H1 (cell line): ENCODE measurements around the gene HMX1. TPM values are rescaled to one million over a fixed set of nuclear protein-coding genes. Genes with fewer than 3 reads are reported as not detected.

Source experiments
- CTCF ChIA-PET: fragments of 300-600 bp; sonication (Branson Sonifier 250); formaldehyde crosslinking; loops from one replicate; lab custom pipeline; 2021; ENCODE audit not compliant: partially characterized antibody; lab: Charles Lee
- POLR2A ChIA-PET: fragments of 300-600 bp; sonication (Branson Sonifier 250); formaldehyde crosslinking; loops from one replicate; lab custom pipeline; 2021; ENCODE audit warnings: inconsistent platforms; ENCODE audit not compliant: partially characterized antibody; lab: Charles Lee
- DNase-seq, 2 experiments: peaks; one replicate each; pipeline versions ENCODE4 v3.0.0 to v3.0.0-alpha.2; 2010 to 2022; ENCODE audit warnings: low spot score in 2 of 2, low read depth in 1 of 2, mixed read lengths in 1 of 2
- FAIRE-seq: peaks from 2 replicates; lab custom pipeline; 2011; peaks lifted over from hg19 to GRCh38; lab: Jason Lieb, UNC
- H2AFZ ChIP-seq: 2 replicates; pipeline ENCODE4 v1.8.1; 2012; ENCODE audit warnings: low read length, inconsistent platforms
- H2AK5ac ChIP-seq: 2 replicates; pipeline ENCODE4 v1.6.1; 2013; ENCODE audit warnings: low read depth, low read length
- H2BK120ac ChIP-seq: replicated peaks from 2 replicates; pipeline ENCODE3; 2013; ENCODE audit warnings: low read depth, low read length, inconsistent platforms
- H2BK12ac ChIP-seq: 2 replicates; pipeline ENCODE4 v1.6.1; 2013; ENCODE audit warnings: low read depth, low read length
- H2BK15ac ChIP-seq: 2 replicates; pipeline ENCODE4 v1.6.1; 2013; ENCODE audit warnings: low read length
- H2BK20ac ChIP-seq: 2 replicates; pipeline ENCODE4 v1.6.1; 2013; ENCODE audit warnings: low read length
- H2BK5ac ChIP-seq: 2 replicates; pipeline ENCODE4 v1.6.1; 2013; ENCODE audit warnings: low read depth, low read length
- H3K14ac ChIP-seq: 2 replicates; pipeline ENCODE4 v1.6.1; 2013; ENCODE audit warnings: inconsistent platforms; ENCODE audit not compliant: insufficient read length
- H3K18ac ChIP-seq: 2 replicates; pipeline ENCODE4 v1.6.1; 2013; ENCODE audit warnings: low read length; ENCODE audit errors: extremely low read depth
- H3K23ac ChIP-seq: 2 replicates; pipeline ENCODE4 v1.6.1; 2013; ENCODE audit warnings: inconsistent platforms; ENCODE audit not compliant: insufficient read length
- H3K23me2 ChIP-seq: 2 replicates; pipeline ENCODE4 v1.6.1; 2013; ENCODE audit warnings: low read depth, low read length
- H3K27ac ChIP-seq: 2 replicates; pipeline ENCODE4 v1.6.1; 2011; ENCODE audit warnings: low read depth, low read length, inconsistent platforms
- H3K27me3 ChIP-seq, 4 experiments: replicated peaks in 1 of 4; 1 replicate in 1 of 4; 2 replicates in 3 of 4; pipeline versions ENCODE4 v1.6.1 to v1.8.1; 2011 to 2013; ENCODE audit warnings: low read length in 3 of 4, mild to moderate bottlenecking in 3 of 4, inconsistent platforms in 2 of 4, mixed read lengths in 2 of 4, moderate library complexity in 1 of 4; ENCODE audit not compliant: control insufficient read depth in 3 of 4, insufficient read depth in 3 of 4; ENCODE audit errors: extremely low read depth in 1 of 4
- H3K36me3 ChIP-seq, 4 experiments: 2 replicates each; pipeline versions ENCODE4 v1.6.1 to v1.8.1; 2011 to 2013; ENCODE audit warnings: mild to moderate bottlenecking in 4 of 4, low read length in 3 of 4, moderate library complexity in 2 of 4, control low read depth in 1 of 4, inconsistent platforms in 1 of 4; ENCODE audit not compliant: insufficient read depth in 4 of 4, control insufficient read depth in 2 of 4
- H3K4ac ChIP-seq: replicated peaks from 2 replicates; pipeline ENCODE3; 2013; ENCODE audit warnings: low read length, low read depth, mixed read lengths, inconsistent platforms; ENCODE audit not compliant: insufficient read length
- H3K4me1 ChIP-seq, 4 experiments: replicated peaks in 1 of 4; 1 replicate in 1 of 4; 2 replicates in 3 of 4; pipeline versions ENCODE4 v1.6.1 to v1.8.1; 2011 to 2013; ENCODE audit warnings: low read length in 3 of 4, inconsistent platforms in 2 of 4, mixed read lengths in 1 of 4; ENCODE audit not compliant: insufficient read depth in 4 of 4, control insufficient read depth in 3 of 4
- H3K4me2 ChIP-seq, 2 experiments: 2 replicates each; pipeline versions ENCODE4 v1.6.1 to v1.8.1; 2011 to 2013; ENCODE audit warnings: low read depth in 2 of 2, low read length in 2 of 2, control low read depth in 1 of 2, inconsistent platforms in 1 of 2, mild to moderate bottlenecking in 1 of 2; ENCODE audit not compliant: insufficient read depth in 1 of 2
- H3K4me3 ChIP-seq, 4 experiments: fragments of 200-600, 300-600 bp in 1 of 4; sonication (generic), shearing (Covaris generic), sonication (Bioruptor Twin) in 1 of 4; 2 replicates each; pipeline versions ENCODE4 v1.5.1 to v1.8.1; 2011 to 2016; ENCODE audit warnings: low read length in 4 of 4, low read depth in 3 of 4, control low read depth in 2 of 4, inconsistent platforms in 2 of 4, mild to moderate bottlenecking in 2 of 4, mixed read lengths in 1 of 4, moderate library complexity in 1 of 4; ENCODE audit not compliant: insufficient read depth in 2 of 4; ENCODE audit errors: extremely low read depth in 1 of 4
- H3K56ac ChIP-seq: replicated peaks from 2 replicates; pipeline ENCODE3; 2013; ENCODE audit warnings: low read depth, mild to moderate bottlenecking, mixed read lengths, low read length, inconsistent platforms; ENCODE audit not compliant: insufficient read length
- H3K79me1 ChIP-seq: 2 replicates; pipeline ENCODE4 v1.6.1; 2013; ENCODE audit warnings: low read depth, low read length, control low read depth
- H3K79me2 ChIP-seq, 2 experiments: 2 replicates each; pipeline versions ENCODE4 v1.6.1 to v1.8.1; 2012 to 2013; ENCODE audit warnings: low read length in 2 of 2, mild to moderate bottlenecking in 2 of 2, inconsistent platforms in 1 of 2; ENCODE audit not compliant: insufficient read depth in 2 of 2, control insufficient read depth in 1 of 2
- H3K9ac ChIP-seq, 4 experiments: replicated peaks in 1 of 4; 1 replicate in 1 of 4; 2 replicates in 3 of 4; pipeline versions ENCODE4 v1.6.1 to v1.8.1; 2011 to 2013; ENCODE audit warnings: low read depth in 3 of 4, low read length in 3 of 4, control low read depth in 2 of 4, mild to moderate bottlenecking in 2 of 4, moderate library complexity in 2 of 4, inconsistent platforms in 1 of 4; ENCODE audit errors: extremely low read depth in 1 of 4
- H3K9me3 ChIP-seq, 2 experiments: 2 replicates each; pipeline versions ENCODE4 v1.6.1 to v1.8.1; 2012 to 2013; ENCODE audit warnings: mild to moderate bottlenecking in 2 of 2, moderate library complexity in 2 of 2, control low read depth in 1 of 2, inconsistent platforms in 1 of 2, low read depth in 1 of 2, low read length in 1 of 2, mixed read lengths in 1 of 2; ENCODE audit not compliant: insufficient read depth in 2 of 2
- H4K20me1 ChIP-seq, 2 experiments: replicated peaks in 1 of 2; 2 replicates each; pipeline versions ENCODE3 to v1.8.1; 2011 to 2013; ENCODE audit warnings: inconsistent platforms in 2 of 2, low read length in 2 of 2, mild to moderate bottlenecking in 1 of 2; ENCODE audit not compliant: insufficient read depth in 2 of 2, control insufficient read depth in 1 of 2
- H4K5ac ChIP-seq: 2 replicates; pipeline ENCODE4 v1.6.1; 2013; ENCODE audit warnings: low read length, low read depth, mixed read lengths, inconsistent platforms; ENCODE audit not compliant: insufficient read length
- H4K8ac ChIP-seq: 2 replicates; pipeline ENCODE4 v1.8.0; 2013; ENCODE audit warnings: mild to moderate bottlenecking, moderate library complexity, low read length, inconsistent platforms; ENCODE audit not compliant: insufficient read depth; ENCODE audit errors: extremely low read depth
- H4K91ac ChIP-seq: replicated peaks from 2 replicates; pipeline ENCODE3; 2013; ENCODE audit warnings: low read length, mixed read lengths, inconsistent platforms; ENCODE audit not compliant: insufficient read length
- SP4 ChIP-seq: IDR thresholded peaks from 2 replicates; pipeline ENCODE4 v1.6.1; 2012; ENCODE audit warnings: low read length, inconsistent platforms
- WGBS, 2 experiments: shearing (Covaris generic) in 1 of 2; methylation state at CpG; one replicate each; pipeline versions ENCODE4 v1.1.6 to v1.1.7; 2013 to 2015; ENCODE audit warnings: low lambda C conversion rate in 2 of 2, mixed read lengths in 2 of 2, inconsistent platforms in 1 of 2, low coverage in 1 of 2, missing lambda C conversion rate in 1 of 2; ENCODE audit not compliant: insufficient replicate concordance in 2 of 2, insufficient coverage in 1 of 2, insufficient read length in 1 of 2; ENCODE audit errors: extremely low coverage in 1 of 2, missing lambda C conversion rate in 1 of 2; 5-methylcytosine and 5-hydroxymethylcytosine counted together
- polyA plus RNA-seq, 7 experiments: library from polyadenylated mRNA; depleted of rRNA in 3 of 7; stranded (reverse) in 5 of 7; unstranded in 2 of 7; fragments of >200 nt in 5 of 7; fragments of 200-250 nt in 2 of 7; gene quantifications; 1 replicate in 5 of 7; 2 replicates in 1 of 7; 4 replicates in 1 of 7; pipeline versions ENCODE4 v1.2.1 to v1.2.3, GENCODE V29; 2011 to 2013; ENCODE audit warnings: missing spikeins in 2 of 7, mixed read lengths in 2 of 7
- total RNA-seq: library from RNA; stranded (reverse); fragmentation: NEBNext Ultra II Directional; extraction: Animal tissue kit (Norgen Biotek cat#: 25700); gene quantifications from 2 replicates; pipeline ENCODE4 v1.2.1, GENCODE V29; 2021

The HMX1 gene
- total and polyA plus RNA-seq, 2 of the 8 experiments (the other 6 are each of a cell fraction or from before 2014, with no cell fraction given), result 0.26 TPM; not detected in 1

DNA sequence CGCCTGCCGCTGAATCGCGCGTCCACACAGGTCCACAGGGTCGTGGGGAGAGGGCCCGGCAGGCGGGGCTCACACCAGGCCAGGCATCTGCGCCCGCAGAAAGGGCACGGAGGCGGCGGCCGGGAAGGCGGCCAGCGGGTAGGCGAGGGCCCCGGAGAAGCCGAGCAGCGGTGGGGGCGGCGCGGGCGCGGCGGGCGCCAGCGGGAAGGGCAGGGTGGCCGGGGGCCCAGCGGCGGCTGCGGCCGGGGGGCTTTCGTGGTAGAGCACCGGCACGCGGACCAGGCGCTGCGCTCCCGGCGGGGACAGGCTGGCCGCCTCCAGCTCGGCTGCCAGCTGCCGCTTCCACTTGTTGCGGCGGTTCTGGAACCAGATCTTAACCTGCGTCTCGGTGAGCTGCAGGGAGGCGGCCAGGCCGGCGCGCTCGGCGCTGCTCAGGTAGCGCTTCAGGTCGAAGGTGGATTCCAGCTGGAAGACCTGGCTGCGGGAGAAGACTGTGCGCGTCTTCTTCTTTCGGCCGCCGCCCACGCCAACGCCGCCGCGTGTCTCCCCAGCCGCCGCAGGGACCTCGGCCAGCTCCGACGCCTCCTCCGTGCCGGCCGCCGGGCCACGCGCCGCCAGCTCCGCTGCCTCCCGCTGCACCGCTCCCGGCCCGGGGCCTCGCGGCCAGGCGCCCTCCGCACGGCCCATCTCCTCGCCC is 3.9 kb downstream of the HMX1 start:
- no peak for FAIRE-seq
- no peak overlapping the region; the same call in 1 of the 2 replicates for H3K18ac ChIP-seq
- no peak overlapping the region for H4K91ac ChIP-seq
- H2BK5ac ChIP-seq, result no peak overlapping the region
- no peak overlapping the region for H2AK5ac ChIP-seq
- H4K20me1 ChIP-seq, result peaks cover 43 to 47% of the 10 kb centered on the region in 2 experiments
- H3K9ac ChIP-seq, result no peak overlapping the region
- H3K23me2 ChIP-seq, result peaks cover 2% of the 10 kb centered on the region
- no peak overlapping the region for H2AFZ ChIP-seq
- peaks cover 0 to 18% (median 0%) of the 10 kb centered on the region in 4 experiments; a peak in 1 of 8 replicates for H3K36me3 ChIP-seq
- peak overlapping the region; percentile 35; the same call in 1 of the 2 replicates for H4K8ac ChIP-seq
- ChIA-PET CTCF (interaction anchor here (1.5 to 2.4 kb wide), 5 partner anchors 11 to 179 kb away, joined by 4 to 8 read pairs (median 6); no protein-coding TSS in a partner anchor), POLR2A (interaction anchor here (1.3 to 1.5 kb wide), 2 partner anchors 9 to 12 kb away, joined by 4 to 6 read pairs; no protein-coding TSS in a partner anchor)
- H3K4ac ChIP-seq, result no peak overlapping the region
- no peak overlapping the region for H3K56ac ChIP-seq
- H4K5ac ChIP-seq, result no peak overlapping the region
- no peaks in the 10 kb centered on the region for H3K79me1 ChIP-seq
- no peak overlapping the region for H3K14ac ChIP-seq
- WGBS, 2 experiments, result 10% methylated on average over 31 of the region's 90 CpGs; no CpG with 5 or more reads in 1 of the 2 experiments
- no peaks in the 10 kb centered on the region for H3K79me2 ChIP-seq
- peaks cover 0 to 3% of the 10 kb centered on the region in 2 experiments; a peak in 1 of 4 replicates for H3K9me3 ChIP-seq
- H2BK20ac ChIP-seq, result no peak overlapping the region
- peak overlapping the region; percentile 22 to 41; a peak in 3 of 4 replicates for H3K4me2 ChIP-seq
- peak overlapping the region; percentile 64; the same call in 1 of the 2 replicates for H2BK12ac ChIP-seq
- H3K4me3 ChIP-seq, result no peak overlapping the region
- no peak overlapping the region for H2BK120ac ChIP-seq
- H3K27me3 ChIP-seq, result peaks cover 97 to 99% (median 97%) of the 10 kb centered on the region in 4 experiments
- no peak overlapping the region for H3K27ac ChIP-seq
- peak in 1 of 2 experiments; percentile 66 for DNase-seq
- H3K4me1 ChIP-seq, result peaks cover 0 to 22% (median 11%) of the 10 kb centered on the region in 4 experiments; a peak in 6 of 7 replicates
- no peak overlapping the region; the same call in 1 of the 2 replicates for H2BK15ac ChIP-seq
- H3K23ac ChIP-seq, result no peak overlapping the region
- TF ChIP-seq SP4, result no peak
